ENCODE results near the gene KRT222.

Gene KRT222

DNA sequence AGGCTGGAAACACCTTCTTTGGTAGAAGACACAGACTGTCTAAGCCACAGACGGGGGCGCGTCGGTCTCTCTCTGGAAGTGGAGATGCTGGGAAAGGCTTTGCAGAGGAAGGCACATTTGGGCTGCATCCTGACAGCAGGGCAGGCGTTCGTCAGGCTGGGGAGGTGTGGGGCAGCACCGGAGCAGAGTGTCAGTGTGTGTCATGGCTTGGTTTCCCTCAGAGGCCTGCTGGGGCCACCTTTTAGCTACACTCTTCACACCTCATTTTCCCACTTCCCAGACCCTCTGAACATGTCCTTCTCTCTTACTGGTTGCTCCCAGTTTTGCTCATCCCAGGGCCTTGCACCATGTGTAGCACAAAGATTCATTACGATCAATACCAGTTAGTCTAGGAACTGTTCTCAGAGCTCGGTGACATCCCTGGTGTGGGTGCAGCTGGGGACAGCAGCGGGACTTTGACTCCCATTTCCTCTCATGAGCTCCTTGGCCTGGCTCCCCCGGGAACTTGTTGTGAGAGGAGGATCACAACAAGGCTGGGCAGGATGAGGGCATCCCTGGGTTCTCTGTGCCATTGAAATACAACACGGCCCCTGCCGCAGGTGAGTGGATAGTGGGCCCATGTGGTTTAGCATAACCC, 50.4 kb downstream of the KRT222 start:
- no peak for DNase-seq

DNA sequence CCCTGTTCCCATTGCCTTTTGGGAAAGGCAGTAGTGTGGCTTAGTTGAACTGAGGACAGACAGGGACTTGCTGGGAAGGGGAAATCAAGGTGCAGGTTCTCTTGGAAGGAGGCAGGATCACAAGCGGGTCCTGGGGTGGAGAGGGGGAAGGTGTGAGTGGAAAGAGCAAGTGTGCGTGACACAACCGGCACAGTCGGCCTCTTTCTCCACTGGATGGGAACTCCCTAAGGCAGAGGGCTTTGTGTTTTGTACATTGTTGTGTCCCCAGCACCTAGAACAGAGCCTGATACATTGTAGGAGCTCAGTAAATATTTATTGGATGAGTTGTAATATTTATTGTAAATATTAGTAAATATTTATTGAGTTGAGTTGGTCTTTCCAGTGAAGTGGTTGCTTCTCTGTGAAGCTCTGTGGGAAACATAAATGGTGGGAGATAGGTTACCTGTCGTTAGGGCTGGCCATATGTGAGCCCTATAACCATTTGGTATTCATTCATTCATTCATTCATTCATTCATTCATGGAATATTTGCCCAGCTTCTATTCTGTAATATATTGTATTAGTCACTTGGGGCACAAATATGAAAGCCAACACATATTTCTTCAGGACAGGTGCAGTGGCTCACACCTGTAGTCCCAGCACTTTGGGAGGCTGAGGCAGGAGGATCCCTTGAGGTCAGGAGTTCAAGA, 51.4 kb downstream of the KRT222 start:
- DNase-seq, result no peak

DNA sequence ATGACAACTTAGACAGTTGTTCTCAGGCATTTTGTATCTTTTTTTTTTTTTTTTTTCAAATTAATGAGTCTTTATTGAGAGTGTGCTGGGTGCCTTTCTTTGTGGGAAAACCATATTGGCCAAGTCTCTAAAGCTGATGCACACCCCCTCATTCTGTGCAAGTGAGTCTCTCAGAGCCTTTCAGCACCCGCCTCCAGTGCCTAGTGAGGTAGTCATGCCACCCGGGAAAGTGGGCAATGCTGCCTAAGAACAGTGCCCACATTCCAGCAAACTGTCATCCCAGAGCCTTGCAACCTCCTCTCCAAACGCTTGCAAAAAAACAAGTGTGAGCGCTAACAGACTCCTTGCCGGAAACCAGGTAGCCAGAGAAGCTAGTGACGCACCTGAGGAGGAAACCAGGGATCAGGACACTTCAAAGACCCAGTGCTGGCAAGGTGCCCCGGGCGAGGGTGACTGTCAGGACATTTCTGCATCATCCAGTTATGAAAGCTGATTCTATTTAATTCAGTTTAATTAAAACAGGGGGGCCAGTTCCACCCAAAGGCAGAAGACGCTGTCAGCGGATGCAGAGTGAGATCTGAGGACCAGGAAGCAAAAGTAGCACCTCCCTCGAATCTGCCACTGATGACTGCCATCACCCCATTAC, 52.3 kb downstream of the KRT222 start:
- DNase-seq, result no peak

DNA sequence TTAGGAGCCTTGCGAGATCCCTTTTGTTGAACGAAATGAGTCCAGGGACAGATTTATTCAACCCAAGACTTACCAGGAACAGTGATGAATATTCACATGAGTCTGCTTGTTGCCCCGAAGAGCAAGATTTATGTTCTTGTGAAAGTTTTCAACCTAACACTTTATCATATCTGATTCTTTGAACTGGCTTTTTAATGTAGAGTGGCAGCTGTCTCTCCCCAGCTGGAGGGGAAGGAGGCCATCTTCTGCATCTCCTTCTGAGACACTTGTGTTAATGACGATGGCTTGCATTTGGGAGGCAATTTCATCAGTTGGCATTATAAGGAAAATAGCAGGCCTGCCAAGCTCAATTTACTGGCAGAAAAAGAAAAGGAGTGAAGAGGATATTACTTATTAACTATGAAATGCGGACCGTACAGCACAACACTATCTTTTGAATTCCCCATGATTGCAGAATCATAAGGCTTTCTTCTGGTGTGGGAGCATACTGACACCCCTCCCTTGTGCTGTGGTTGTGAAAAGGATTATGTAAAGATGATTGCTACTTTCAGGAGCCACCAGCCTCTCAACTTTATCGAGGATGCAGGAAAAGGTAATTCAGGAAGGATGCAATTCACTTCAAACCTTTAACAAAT, 53.0 kb downstream of the KRT222 start:
- DNase-seq, result no peak

DNA sequence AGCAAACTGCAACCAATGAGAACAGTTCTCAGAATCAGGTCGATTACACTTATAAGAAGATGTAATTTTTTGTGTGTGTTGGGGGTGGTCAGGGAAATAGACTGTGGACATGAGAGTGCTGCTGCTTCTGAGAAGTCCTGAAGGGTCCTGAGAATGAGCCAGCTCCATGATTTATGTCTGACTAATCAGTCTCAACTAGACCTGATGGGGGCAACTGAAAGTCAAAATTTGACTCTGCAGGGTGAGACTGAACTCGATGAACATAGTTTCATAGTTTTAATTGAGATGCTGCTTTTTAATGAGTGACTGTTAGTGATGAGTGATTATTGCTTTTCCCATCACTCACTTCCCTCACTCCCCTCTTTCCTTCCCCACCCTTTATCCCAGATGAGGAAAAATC, 54.6 kb downstream of the KRT222 start:
- no peak for DNase-seq

DNA sequence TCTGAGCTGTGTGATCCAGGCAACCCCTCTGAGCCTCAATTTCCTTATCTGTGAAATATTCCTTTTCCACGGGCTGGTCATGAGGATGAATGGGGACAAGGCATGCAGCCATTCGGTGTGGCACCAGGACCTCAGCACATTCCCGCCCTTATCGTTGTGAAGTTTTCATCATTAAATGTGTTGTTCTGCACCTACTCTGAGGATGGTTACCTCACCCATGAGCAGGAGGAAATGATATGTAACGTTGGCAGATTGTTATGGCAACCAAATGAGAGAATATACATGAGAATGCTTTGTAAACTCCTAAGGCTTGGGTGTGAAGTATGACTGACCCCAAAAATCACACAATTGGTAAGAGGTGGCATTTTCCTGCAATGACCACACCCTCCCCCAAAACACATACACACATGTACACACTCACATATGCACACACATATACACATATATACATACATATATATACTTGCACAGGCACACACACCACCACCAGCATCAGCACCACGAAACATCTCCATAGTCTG, 56.9 kb downstream of the KRT222 start:
- DNase-seq, result no peak

DNA sequence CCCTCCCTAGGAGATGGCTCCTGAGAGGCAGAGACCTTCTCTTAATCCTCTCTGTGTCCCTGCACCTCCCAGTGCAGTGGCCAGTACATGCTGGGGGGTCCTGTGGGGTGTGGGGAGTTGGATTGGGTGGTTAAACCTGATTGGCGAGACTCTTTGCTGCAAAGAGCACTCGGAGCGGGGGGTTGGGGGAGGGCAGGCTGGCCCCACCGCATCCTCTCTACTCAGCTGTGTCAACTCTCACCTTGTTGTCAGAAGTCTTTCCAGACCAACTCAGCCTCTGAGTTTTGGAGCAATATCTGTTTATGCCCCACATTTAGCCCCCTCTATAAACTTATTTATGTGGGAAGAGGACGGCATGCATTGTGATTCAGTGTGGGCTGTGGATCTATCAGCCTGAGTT, 57.3 kb downstream of the KRT222 start:
- no peak for DNase-seq

DNA sequence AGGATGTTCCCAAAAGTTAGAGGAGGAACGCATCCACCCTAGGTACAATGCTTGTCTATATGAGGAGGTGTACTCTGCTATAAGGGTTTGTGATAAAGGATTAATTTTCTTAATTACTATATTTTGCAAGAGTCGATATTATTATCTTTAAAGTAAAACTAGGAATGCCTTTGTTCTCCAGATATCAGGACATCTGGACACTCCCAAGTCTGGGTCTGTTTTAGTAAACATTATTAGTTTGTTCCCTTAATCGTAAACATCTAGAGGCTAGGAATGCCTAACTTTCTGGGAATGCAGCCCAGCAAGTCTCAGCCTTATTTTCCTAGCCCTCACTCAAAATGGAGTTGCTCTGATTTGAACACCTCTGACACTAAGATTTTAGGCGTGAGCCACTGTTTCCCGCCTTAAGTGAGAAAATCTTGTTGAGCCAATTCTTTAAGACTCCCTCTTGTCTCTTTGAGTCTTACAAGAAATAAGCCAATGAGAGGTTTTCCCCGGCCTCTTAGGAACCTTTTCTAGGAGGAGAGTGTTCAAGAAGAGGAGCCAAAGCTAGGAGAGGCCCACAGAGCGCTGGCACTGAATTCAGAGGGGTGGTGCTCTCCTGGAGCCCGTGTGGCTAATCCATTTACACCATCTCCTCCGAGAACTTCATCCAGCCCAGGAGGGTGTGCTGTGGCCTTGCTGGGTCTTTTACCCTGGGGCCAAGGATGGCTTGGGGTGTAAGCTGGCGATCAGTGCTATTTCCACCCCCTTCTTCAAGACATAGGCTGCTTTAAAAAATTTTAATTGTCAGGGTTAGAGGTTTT, 58.2 kb downstream of the KRT222 start:
- no peak for DNase-seq

DNA sequence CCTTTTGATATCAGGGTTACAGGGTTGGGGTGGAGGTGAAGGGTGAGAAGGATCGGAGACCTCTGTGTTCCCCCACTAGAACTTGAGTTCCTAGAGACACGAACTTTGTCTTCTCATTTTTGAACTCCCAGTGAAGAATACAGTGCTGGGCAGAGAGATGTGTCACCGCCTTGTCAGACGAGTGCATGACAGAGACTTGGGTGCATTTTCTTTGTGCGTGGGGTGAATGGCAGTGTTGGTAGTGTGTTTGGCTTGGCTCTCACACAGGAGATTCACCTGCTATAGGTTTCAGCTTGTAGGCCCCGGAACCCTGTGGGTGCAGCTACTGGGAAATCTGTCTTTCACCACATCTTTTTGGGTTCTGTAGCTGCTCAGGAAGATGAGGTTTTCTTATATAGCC, 59.7 kb downstream of the KRT222 start:
- no peak for DNase-seq

Data from T1000 (cell line).